Measurements from ENCODE around the gene ARMC6.

GRCh38 chr19:19103167-19103566, 69.8 kb downstream of the ARMC6 start:
- TF ChIP-seq CTCF (conservative IDR thresholded peaks at IDR 0.05; ENCODE audit: low read depth, low read length) (no peak), EZH2phosphoT487 (IDR thresholded peaks at IDR 0.05; ENCODE audit: borderline replicate concordance, low read length) (no peak), EZH2 (IDR thresholded peaks at IDR 0.05; ENCODE audit: low read length, unreplicated experiment) (no peak)

Measured in PC-3 (cell line).